LHCN-M2 (cell line): Measurements from ENCODE around the gene SEMA3F. TPM values are rescaled to one million over a fixed set of nuclear protein-coding genes. Genes with fewer than 3 reads are reported as not detected.

Source experiments
- DNase-seq: peaks from one replicate; pipeline ENCODE4 v3.0.0-alpha.2; 2012; ENCODE audit warnings: low read depth
- total RNA-seq: library from RNA; depleted of rRNA; stranded (reverse); fragments of >200 nt; gene quantifications from 2 replicates; pipeline ENCODE4 v1.2.3, GENCODE V29; 2014

SEMA3F gene
- total RNA-seq, 1 experiment from 2014 or later: 0.17 TPM

DNA sequence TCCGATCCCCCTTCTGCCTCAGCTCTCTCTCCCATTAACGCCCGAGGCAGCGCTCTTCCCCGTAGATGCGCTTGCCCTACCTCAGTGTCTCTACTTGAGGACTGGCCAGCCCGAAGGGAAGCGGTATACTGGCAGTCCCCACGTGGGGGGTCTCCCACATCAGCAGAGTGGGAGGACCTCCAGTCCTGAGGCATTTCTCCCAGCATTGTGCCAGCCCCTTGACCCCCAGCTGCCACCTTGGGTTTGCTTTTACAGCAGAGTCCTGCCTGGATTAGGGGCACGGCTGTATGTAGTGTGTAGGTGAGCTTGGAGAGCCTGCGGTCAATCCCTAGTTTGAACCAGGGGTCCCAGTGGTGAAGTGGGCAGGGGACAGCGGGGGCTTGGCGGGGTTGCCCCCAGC, 767 bp downstream of the SEMA3F start:
- no peak for DNase-seq

DNA sequence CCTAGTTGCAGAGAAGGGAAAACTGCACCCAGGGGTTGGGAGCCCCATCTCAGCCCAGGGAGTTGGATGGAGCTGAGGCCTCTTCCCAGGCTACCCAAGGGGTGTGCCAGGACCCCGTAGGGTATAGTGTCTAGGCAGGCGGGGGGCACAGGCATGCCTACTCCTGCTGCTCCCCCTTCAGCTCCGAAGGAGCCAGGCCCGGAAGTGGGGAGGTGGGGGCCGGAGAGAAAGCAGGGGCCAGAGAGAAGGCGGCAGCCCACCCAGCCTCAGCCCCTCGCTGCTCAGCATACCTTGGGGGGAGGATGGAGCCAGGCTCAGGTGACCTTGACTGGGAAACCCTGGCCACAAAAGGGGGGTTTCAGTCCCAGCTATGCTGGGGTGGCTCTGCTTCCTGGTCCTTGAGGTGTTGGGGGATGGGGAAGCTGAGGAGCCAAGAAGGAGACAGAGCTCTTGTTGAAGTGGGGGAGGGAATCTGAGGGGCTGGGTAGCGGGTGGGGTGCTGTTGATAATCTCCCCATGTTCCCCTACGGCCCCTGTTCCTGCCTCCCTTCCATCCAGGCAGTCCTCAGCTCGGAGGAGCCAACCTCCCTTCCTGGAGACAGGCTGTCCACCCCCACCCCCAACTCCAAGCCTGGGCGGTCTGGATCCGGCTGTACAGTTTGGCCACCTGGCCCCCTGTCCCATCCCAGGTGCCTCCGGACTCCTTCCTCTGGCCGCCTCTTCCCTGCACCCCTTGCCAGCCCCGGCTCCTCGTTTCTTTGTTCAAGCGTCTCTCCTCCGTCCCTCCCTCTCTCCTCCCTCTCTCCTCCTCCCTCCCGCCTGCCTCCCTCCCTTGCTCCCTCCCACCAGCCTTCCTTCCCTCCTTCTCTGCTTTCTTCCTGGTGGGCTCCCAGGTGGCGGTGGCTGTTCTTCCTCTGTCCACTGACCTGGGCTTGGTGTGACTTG, 1.7 kb downstream of the SEMA3F start:
- DNase-seq: no peak

DNA sequence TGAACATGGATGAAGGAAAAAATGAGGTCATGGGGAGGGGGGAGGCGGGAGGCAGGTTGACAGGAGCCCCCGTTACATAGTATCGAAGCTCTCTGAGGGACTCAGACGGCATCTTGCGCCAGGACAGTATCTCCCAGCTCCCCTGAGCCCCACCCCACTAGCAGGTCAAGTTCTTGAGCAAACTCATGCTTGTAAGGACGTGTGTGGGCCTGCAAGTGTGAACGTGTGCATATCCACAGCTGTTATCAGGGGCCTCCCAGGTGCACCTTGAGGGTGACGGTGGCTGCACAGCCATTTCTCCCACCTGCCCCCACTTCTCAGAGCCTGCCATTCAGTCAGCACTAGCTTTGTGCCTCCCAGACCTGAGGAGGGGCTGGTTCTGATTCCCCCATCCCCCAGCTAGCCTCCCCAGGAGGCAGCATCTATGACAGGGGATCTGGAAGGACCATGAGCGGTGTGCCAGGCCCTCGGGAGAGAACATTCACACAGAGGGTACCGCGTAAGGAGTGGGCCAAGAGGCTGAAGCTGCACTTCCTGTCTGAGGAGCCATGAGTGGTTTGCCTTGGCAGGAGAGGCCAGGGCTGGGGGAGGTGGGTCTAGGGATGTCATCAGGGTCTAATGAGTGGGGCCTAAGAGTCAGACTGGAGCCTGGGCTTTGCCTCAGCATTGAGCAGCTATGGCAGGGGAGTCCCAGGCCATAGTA, 2.9 kb downstream of the SEMA3F start:
- no peak for DNase-seq

DNA sequence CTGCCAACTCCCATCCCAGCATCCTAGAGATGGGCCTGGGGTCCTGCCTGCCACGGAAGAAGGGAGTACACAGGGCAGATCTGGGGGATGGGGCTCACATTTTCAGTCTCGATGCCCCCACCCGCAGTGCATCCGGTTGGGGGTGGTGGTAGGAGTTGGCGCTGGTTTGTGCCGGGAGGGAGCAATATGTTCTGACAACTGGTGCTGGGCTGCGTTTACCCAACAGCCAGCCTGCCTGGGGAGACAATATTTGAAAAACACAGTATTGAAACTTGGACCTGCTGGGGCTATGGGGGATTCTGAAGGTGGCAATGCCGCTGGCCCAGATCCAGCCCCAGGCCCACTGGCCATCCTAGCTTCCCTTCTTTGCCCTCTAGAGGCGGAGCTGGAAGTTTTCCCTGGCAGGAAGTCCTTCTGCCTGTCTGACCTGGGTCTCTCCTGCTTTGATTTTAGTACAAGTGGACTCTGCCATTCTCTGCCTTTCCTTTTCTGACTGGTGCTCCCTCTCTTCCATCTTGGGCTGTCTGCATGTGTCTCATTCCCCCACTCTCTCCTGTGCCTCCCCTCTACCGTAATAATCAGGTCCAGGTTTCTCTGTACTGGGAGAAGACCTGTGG, 3.5 kb downstream of the SEMA3F start:
- no peak for DNase-seq

DNA sequence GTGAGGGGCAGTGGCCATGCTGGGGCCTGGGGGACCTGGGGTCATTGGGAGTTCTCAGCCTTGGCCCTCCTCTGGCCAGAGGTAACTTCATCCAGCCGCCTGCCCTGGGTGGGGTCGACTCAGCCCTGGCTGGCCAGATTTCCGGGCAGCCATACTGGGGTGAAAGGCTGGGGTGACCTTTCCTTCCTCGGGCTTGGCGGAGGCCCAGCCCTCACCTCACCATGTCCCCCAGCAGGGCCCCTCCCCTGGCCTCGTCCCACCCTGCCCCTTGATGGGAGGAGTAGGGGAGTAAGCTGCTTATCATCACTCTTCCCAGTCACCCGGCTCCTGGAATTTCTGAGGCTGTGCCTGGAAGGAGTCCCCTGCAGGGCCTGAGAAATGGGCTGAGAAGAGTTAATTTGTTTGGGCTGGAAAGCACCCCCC, 5.4 kb downstream of the SEMA3F start:
- no peak for DNase-seq

DNA sequence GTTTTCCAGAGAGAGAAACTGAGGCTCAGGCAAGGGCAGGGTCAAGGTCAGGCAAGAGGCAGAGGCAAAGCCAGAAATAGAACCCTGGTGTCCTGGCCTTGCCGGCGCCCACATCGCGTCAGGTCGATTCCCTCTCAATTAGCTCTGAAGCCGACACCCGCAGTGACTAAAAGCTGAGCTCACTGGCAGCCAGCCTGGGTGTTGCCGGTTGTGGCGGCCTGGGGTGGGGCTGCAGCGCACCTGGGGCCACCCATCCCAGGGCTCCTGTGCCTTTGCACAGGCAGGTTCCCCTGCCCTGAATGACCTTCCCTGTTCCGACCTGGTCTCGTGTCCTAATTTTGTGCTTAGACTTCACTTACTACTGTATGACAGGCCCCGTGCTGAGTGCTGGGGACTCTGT, 6.2 kb downstream of the SEMA3F start:
- no peak for DNase-seq

GRCh38 chr3:50162034-50162883, 7.1 kb downstream of the SEMA3F start:
- DNase-seq: no peak

DNA sequence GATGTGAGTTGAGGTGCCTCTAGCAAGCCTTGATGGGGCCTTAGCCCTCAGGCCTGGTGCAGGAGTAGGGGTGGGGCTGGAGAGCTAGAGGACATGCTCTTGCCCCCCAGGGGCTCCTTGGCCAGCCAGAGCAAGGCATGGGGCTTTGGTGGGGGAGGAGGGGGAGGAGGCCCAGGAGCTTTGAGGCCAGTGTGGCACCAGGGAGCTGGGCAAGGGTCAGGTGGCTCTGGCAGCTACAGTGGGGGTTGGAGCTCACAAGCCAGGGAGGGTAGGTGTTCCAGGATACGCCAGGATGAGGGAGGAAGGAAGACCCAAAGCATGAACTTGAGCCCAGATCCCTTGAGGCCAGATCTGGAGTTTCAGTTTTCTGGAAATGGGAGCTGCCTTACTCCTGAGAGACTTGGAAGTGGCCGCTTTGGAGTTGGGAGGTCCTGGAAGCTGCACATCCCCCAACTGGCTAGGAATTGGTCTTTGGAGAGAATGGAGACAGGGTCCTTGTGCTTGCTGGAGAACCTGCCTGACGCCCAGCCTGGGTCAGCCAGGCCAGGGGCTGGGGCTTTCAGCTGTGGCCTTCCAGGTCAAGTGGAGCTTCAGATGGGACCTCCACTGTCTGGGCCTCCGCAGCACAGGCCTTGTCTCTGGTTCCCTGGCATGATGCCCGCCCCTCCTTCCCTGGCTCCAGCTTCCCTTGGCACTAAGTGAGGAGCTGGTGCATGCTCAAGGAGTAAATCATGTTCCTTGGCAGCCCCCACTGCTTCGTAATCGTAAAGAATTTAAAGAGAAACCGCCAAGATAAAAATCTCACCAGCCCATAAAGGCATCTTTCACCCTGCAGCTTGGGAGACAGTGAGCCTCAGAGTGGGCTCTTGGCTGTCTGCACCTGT, 8.7 kb downstream of the SEMA3F start:
- peak; percentile 64 for DNase-seq

DNA sequence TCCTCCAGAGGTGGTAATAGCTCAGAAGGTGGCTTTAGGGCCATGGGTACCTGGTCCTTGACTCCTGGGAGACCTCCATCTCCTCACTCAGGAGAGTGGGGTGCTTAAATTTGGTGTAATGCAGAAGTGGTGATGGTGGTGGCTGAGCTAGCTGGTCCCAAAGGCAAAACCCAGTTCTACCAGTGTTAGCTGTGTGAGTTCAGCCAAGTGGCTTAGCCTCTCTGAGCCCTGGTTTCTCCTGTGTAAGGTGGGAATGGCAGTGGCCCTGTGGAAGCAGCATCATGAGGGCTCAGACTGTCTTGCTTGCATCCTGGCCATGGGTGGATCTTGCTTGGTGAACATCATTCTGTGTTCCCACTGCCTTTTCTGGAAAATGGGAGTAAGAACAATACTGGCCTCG, 9.4 kb downstream of the SEMA3F start:
- DNase-seq: no peak

GRCh38 chr3:50164984-50165909, 10.1 kb downstream of the SEMA3F start:
- no peak for DNase-seq

GRCh38 chr3:50165910-50166538, 10.9 kb downstream of the SEMA3F start:
- DNase-seq: no peak

GRCh38 chr3:50166620-50167019, 11.5 kb downstream of the SEMA3F start:
- DNase-seq: no peak

DNA sequence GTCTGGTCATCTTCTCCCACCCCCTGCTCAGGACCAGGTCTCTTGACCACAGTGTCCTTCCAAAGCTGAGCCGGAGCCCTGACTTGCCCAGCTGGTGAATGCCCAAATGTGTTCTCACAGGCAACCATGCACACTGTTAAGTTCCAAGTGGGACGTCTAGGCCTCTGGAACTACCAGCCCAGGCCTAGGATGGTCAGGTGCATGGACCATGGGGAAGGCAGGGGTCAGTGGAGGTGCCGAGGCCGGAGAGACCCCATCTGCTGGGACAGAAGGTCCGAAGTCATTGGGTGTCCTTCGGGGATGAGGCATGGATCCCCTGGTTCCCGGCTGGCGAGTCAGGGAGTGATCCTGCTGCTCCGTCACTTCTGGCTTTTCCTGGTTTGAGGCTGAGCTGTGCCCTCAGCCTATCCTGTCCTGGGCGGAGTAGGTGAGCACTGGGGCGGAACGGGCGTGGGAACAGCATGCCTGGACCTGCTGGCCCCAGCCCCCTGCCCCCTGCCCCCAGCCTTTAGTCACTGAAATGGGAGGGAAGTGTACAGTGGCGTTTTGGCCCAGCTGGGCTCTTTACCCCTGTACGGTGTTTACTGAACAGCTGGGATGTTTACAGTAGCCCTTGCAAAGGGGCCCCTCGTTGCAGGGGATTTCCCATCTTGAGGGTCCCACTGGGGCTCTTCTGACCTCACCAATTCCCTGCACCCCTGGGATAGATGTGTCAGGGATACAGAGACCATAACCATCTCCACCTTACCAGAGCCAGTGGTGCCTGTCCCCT, 12.1 kb downstream of the SEMA3F start:
- no peak for DNase-seq

GRCh38 chr3:50167841-50168209, 12.7 kb downstream of the SEMA3F start:
- DNase-seq: no peak

GRCh38 chr3:50168388-50168787, 13.3 kb downstream of the SEMA3F start:
- DNase-seq: no peak

- no peak for DNase-seq
Observed at GRCh38 chr3:50168791-50169190, 13.7 kb downstream of the SEMA3F start.

DNA sequence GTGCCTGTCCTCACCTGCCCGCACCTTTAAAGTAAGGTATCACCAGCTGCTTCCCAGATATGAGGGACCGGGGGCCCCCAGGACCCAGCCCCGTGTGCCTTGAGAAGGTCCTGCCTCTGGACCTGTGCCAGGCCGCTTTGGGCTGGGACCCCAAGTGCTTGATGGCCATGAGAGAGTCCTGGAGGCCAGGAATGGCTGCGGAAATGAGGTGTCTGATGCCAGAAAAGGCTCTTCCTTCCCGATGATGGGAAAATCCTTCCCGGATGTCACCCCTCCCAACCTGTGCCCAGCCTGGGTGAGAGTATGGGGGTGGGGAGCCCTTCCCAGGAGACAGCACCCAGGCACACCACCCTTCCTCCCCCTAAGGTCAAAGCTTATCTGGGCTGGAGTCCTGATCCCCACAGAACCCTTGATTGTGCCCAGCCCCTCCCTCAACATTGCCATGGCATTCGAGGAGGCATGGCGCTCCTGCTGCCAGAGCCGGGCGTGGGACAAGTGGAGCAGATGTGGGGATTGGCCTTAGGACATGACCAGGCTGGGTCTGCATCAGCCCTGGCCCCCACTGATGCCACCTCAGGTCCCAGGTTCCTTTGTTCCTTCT, 14.2 kb downstream of the SEMA3F start:
- no peak for DNase-seq

- no peak for DNase-seq
Observed at GRCh38 chr3:50169858-50170257, 14.7 kb downstream of the SEMA3F start.
